ENCODE measurements around the gene MANBA.

Gene MANBA

GRCh38 chr4:102606846-102607450 lies 153.8 kb downstream of the MANBA start:
- TF ChIP-seq, protein P1, sequence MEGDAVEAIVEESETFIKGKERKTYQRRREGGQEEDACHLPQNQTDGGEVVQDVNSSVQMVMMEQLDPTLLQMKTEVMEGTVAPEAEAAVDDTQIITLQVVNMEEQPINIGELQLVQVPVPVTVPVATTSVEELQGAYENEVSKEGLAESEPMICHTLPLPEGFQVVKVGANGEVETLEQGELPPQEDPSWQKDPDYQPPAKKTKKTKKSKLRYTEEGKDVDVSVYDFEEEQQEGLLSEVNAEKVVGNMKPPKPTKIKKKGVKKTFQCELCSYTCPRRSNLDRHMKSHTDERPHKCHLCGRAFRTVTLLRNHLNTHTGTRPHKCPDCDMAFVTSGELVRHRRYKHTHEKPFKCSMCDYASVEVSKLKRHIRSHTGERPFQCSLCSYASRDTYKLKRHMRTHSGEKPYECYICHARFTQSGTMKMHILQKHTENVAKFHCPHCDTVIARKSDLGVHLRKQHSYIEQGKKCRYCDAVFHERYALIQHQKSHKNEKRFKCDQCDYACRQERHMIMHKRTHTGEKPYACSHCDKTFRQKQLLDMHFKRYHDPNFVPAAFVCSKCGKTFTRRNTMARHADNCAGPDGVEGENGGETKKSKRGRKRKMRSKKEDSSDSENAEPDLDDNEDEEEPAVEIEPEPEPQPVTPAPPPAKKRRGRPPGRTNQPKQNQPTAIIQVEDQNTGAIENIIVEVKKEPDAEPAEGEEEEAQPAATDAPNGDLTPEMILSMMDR (IDR thresholded peaks at IDR 0.05; ENCODE audit: low read depth, low read length, missing control alignments) = no peak
- H3K4me3 ChIP-seq (replicated peaks; ENCODE audit: low read depth, low read length) = no peak overlapping the region
- DNase-seq (ENCODE audit: extremely low read depth, low read depth) = no peak

DNA sequence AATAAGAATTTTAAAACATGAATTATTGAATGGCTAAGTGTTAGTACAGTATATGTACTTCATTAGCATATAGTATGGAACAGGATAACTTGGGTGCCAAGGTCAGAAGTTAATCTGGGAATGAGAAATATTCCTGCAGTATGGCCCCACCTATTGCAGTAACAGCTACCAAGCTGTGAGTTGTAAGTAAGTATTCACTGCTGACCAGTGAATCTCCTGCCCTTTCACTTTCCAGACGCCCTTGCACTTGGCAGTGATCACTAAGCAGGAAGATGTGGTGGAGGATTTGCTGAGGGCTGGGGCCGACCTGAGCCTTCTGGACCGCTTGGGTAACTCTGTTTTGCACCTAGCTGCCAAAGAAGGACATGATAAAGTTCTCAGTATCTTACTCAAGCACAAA lies 154.5 kb downstream of the MANBA start:
- TF ChIP-seq, protein P1 (IDR thresholded peaks at IDR 0.05; ENCODE audit: low read depth, low read length, missing control alignments) = no peak
- no peak for DNase-seq (ENCODE audit: extremely low read depth, low read depth)
- no peak overlapping the region for H3K4me3 ChIP-seq (replicated peaks; ENCODE audit: low read depth, low read length)

DNA sequence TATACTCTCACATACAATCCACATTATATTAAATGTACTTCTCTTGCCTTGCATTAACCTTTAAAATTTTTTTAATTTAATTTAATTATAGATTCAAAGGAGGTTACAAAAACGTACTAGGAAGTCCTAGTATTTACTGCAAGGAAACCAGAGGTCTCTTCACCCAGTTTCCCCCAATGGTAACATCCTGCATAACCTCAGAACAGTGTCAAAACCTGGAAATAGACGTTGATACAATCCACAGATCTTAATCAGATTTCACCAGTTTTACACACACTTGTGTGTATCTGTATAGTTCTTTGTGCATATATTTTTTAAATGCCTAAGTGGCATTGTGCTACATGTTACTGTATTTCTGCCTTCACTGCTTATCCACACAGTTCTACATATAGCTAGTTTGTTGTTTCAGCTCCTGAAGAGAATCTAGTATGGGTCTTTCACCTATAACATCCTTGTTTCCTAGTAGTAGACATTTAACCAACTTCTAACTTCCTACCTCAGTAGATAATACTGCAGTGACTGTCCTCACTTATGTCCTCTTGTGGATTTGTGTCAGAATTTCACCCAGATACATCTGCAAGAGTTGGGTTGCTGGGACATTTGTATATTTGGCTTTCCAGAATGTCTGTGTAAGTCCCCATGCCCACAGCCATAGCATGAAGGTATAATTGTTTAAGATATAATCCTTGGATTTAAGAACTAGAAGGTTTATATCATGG lies 156.4 kb downstream of the MANBA start:
- no peak overlapping the region for H3K4me3 ChIP-seq (replicated peaks; ENCODE audit: low read depth, low read length)
- no peak for DNase-seq (ENCODE audit: extremely low read depth, low read depth)
- TF ChIP-seq, protein P1 (IDR thresholded peaks at IDR 0.05; ENCODE audit: low read depth, low read length, missing control alignments) = no peak

DNA sequence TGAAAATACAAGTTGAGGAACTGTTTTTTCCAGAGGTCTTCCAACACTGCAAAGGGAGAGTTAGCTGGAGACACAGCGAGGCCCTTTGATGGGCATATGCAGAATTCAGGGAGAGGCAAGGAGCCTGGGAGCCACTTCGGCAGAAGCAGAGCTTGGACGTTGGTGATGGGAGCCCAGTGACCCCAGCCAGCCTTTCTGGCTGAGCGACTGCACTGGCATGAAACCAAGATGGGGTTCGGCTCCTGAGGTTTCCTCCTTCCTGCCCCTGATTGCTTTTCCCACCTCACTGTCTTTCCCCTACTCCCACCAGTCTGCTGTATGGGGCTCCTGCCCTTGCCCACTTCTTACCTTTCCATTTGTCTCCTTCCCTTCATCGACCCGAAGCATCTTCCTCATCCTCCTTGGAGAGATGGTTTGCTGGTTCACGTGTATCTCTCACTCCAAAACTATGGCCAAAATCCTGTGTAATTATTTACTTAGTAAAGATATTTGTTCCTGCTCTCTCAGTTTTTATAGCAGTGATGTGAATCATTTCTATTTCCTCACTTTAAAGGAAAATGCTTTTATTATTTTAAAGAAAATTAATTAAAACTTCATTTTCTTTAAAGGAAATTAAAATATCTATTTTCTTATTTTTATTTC lies 159.1 kb downstream of the MANBA start:
- TF ChIP-seq, protein P1 (IDR thresholded peaks at IDR 0.05; ENCODE audit: low read depth, low read length, missing control alignments) = no peak
- H3K4me3 ChIP-seq (replicated peaks; ENCODE audit: low read depth, low read length) = no peak overlapping the region
- no peak for DNase-seq (ENCODE audit: extremely low read depth, low read depth)

DNA sequence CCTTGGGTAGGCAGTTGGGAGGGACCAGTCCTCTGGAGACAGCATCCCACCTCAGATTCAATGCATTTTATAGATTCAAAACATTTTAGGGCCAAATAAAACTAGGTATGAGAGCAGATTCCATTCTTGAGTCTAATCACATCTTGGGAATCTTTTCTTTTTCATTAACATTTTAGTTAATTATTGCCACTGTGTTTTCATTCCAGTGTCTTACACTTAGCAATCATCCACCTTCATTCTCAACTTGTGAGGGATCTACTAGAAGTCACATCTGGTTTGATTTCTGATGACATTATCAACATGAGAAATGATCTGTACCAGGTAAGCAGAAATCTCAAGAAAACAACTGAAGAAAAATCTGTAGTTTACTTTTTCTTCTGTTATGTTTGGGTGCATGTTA lies 160.1 kb downstream of the MANBA start:
- TF ChIP-seq, protein P1 (IDR thresholded peaks at IDR 0.05; ENCODE audit: low read depth, low read length, missing control alignments) = no peak
- no peak for DNase-seq (ENCODE audit: extremely low read depth, low read depth)
- H3K4me3 ChIP-seq (replicated peaks; ENCODE audit: low read depth, low read length) = no peak overlapping the region

GRCh38 chr4:102599886-102600285 lies 160.9 kb downstream of the MANBA start:
- TF ChIP-seq, protein P1 (IDR thresholded peaks at IDR 0.05; ENCODE audit: low read depth, low read length, missing control alignments) = no peak
- no peak for DNase-seq (ENCODE audit: extremely low read depth, low read depth)

More at GRCh38 chr4:102599886-102600285, 160.9 kb downstream of the MANBA start:
- H3K4me3 ChIP-seq (replicated peaks; ENCODE audit: low read depth, low read length) = no peak overlapping the region
